ENCODE results near the gene OPRM1.

The OPRM1 gene

DNA sequence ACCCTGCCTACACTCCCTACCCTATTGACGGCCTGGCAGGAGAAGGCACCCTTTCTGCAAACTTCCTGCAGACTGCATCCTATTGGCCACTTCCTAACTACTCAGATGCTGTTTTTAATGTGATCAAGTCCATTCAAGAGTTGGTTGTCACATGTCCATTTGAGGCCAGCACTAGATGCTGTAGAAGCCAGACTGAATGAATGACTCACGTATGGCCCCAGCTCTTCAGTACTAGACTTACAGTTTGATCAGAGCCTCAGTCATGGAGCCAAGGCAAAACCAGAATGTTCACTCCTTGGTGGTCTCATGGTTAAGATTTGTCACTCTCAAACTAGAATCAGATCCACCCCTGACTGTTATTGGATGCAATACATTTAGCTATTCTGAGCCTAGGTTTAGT lies 101.7 kb downstream of the OPRM1 start:
- Histone ChIP-seq H3K9ac (ENCODE audit: low read length in 2 of 2) (no peak overlapping the region), H3K9me3 (ENCODE audit: control insufficient read depth in 2 of 2, low read length in 2 of 2) (no peaks in the 10 kb centered on the region), H3K27ac (ENCODE audit: low read length) (no peak overlapping the region), H3K36me3 (ENCODE audit: control insufficient read depth in 2 of 2, insufficient read depth in 2 of 2, low read length in 2 of 2) (no peaks in the 10 kb centered on the region), H3K4me1 (ENCODE audit: control insufficient read depth, insufficient read depth, low read length) (no peaks in the 10 kb centered on the region), H3K4me3 (ENCODE audit: low read length in 2 of 2) (no peak overlapping the region), H3K27me3 (ENCODE audit: control insufficient read depth in 1 of 2, insufficient read depth in 2 of 2, low read length in 2 of 2) (no peaks in the 10 kb centered on the region)

DNA sequence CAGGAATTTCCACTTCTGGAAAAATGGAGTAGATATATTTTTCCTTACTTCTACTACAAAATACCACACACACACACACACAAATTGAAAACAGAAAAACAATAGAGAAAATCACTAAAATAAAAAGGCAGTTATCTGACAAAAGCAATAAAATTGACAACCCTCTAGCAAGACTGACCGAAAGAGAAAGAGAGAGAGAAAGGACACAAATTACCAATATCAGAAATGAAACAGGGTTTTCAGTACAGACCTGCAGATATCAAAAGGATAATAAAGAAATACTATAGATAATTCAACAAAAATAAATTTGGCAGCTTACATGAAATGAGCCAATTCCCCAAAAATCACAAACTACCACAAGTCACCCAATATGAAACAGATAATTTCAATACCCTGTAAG lies 104.7 kb downstream of the OPRM1 start:
- Histone ChIP-seq H3K9me3 (ENCODE audit: control insufficient read depth in 2 of 2, low read length in 2 of 2) (no peaks in the 10 kb centered on the region), H3K27ac (ENCODE audit: low read length) (no peak overlapping the region), H3K4me1 (ENCODE audit: control insufficient read depth, insufficient read depth, low read length) (no peaks in the 10 kb centered on the region), H3K27me3 (ENCODE audit: control insufficient read depth in 1 of 2, insufficient read depth in 2 of 2, low read length in 2 of 2) (no peaks in the 10 kb centered on the region), H3K36me3 (ENCODE audit: control insufficient read depth in 2 of 2, insufficient read depth in 2 of 2, low read length in 2 of 2) (no peaks in the 10 kb centered on the region), H3K4me3 (ENCODE audit: low read length in 2 of 2) (no peak overlapping the region), H3K9ac (ENCODE audit: low read length in 2 of 2) (no peak overlapping the region)

DNA sequence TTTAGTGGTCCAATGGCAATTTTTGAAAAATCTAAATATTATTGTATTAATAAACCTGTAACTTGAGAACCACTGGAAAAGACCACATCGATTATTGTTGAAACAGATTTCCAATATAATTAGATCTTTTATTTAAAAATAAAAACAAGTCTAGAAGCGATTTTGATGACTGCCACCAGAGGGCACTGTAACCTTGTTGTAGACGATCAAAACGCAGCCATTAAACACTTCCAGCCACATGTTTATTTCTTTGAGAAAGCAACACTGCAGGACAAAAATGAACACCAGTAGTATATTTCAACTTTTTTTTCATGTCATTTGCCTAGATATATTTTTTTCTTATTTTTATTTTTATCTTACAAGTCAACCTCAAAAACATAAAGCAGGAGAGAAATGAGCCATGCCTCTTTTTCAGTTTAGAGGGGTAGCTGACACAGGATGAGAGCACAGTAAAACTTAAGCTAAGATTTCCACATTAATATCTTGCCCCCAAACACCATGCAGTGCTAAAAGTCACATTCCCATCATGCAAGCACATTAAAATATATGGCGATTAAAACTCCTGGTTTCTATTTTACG lies 115.4 kb downstream of the OPRM1 start:
- Histone ChIP-seq H3K9me3 (ENCODE audit: control insufficient read depth in 2 of 2, low read length in 2 of 2) (no peaks in the 10 kb centered on the region), H3K27ac (ENCODE audit: low read length) (no peak overlapping the region), H3K4me3 (ENCODE audit: low read length in 2 of 2) (no peak overlapping the region), H3K4me1 (ENCODE audit: control insufficient read depth, insufficient read depth, low read length) (peaks cover 5% of the 10 kb centered on the region), H3K36me3 (ENCODE audit: control insufficient read depth in 2 of 2, insufficient read depth in 2 of 2, low read length in 2 of 2) (no peaks in the 10 kb centered on the region), H3K9ac (ENCODE audit: low read length in 2 of 2) (no peak overlapping the region), H3K27me3 (ENCODE audit: control insufficient read depth in 1 of 2, insufficient read depth in 2 of 2, low read length in 2 of 2) (peaks cover 0 to 6% of the 10 kb centered on the region in 2 donors)

- Histone ChIP-seq H3K4me3 (ENCODE audit: low read length in 2 of 2) (no peak overlapping the region), H3K9ac (ENCODE audit: low read length in 2 of 2) (no peak overlapping the region), H3K27me3 (ENCODE audit: control insufficient read depth in 1 of 2, insufficient read depth in 2 of 2, low read length in 2 of 2) (no peaks in the 10 kb centered on the region), H3K27ac (ENCODE audit: low read length) (no peak overlapping the region), H3K9me3 (ENCODE audit: control insufficient read depth in 2 of 2, low read length in 2 of 2) (no peaks in the 10 kb centered on the region), H3K4me1 (ENCODE audit: control insufficient read depth, insufficient read depth, low read length) (peaks cover 5% of the 10 kb centered on the region), H3K36me3 (ENCODE audit: control insufficient read depth in 2 of 2, insufficient read depth in 2 of 2, low read length in 2 of 2) (no peaks in the 10 kb centered on the region)
Observed at GRCh38 chr6:154156135-154156896, 117.3 kb downstream of the OPRM1 start.

DNA sequence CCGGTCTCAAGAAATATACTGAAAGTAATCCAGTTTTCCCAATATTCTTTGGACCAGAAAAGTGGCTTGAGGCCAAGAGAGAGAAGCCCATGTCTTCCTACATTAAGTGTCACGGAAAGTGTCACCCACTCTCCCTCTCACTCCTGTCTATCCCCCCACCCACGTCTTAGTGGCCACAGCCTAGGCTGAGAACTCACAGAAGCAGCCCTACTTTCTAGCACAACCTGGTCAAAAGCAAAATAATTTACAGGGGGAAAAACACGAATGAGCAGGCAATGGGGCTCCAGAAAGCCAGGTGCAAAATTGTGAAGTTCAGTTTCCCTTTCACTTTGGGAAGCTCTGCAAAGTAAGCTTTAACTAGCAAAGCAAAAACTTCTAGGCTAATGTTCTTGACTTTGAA lies 118.0 kb downstream of the OPRM1 start:
- peak overlapping the region; percentile 12 to 47 for H3K4me3 ChIP-seq (ENCODE audit: low read length in 2 of 2)
- peak overlapping the region; percentile 6 to 34 for H3K9ac ChIP-seq (ENCODE audit: low read length in 2 of 2)
- H3K36me3 ChIP-seq (ENCODE audit: control insufficient read depth in 2 of 2, insufficient read depth in 2 of 2, low read length in 2 of 2), result no peaks in the 10 kb centered on the region
- no peaks in the 10 kb centered on the region for H3K9me3 ChIP-seq (ENCODE audit: control insufficient read depth in 2 of 2, low read length in 2 of 2)
- H3K27me3 ChIP-seq (ENCODE audit: control insufficient read depth in 1 of 2, insufficient read depth in 2 of 2, low read length in 2 of 2), result no peaks in the 10 kb centered on the region
- H3K27ac ChIP-seq (ENCODE audit: low read length), result no peak overlapping the region
- peaks cover 5% of the 10 kb centered on the region for H3K4me1 ChIP-seq (ENCODE audit: control insufficient read depth, insufficient read depth, low read length)

DNA sequence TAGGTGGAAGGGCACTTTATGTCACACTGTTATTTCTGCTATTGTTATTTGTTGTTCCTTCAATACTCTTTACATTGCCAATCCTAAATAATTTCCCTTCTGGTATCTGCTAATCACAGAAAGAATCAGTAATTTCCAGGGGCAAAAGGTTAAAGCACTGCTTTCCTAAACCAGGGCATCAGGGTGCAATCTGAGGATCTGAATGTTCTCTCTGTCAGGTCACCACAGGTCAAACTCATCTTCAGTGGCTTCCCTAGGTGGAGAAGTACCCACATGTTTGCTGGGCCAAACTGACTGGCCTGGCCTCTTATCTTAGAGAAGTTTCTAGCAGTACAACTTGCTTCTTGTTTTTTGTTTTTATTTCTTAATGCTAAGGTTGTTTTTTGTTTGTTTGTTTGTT lies 118.7 kb downstream of the OPRM1 start:
- H3K27ac ChIP-seq (ENCODE audit: low read length), result no peak overlapping the region
- H3K27me3 ChIP-seq (ENCODE audit: control insufficient read depth in 1 of 2, insufficient read depth in 2 of 2, low read length in 2 of 2), result no peaks in the 10 kb centered on the region
- no peaks in the 10 kb centered on the region for H3K36me3 ChIP-seq (ENCODE audit: control insufficient read depth in 2 of 2, insufficient read depth in 2 of 2, low read length in 2 of 2)
- H3K4me3 ChIP-seq (ENCODE audit: low read length in 2 of 2), result peak overlapping the region in 1 of 2 donors; percentile 12
- H3K9me3 ChIP-seq (ENCODE audit: control insufficient read depth in 2 of 2, low read length in 2 of 2), result no peaks in the 10 kb centered on the region
- peak overlapping the region in 1 of 2 donors; percentile 34 for H3K9ac ChIP-seq (ENCODE audit: low read length in 2 of 2)
- peaks cover 5% of the 10 kb centered on the region for H3K4me1 ChIP-seq (ENCODE audit: control insufficient read depth, insufficient read depth, low read length)

DNA sequence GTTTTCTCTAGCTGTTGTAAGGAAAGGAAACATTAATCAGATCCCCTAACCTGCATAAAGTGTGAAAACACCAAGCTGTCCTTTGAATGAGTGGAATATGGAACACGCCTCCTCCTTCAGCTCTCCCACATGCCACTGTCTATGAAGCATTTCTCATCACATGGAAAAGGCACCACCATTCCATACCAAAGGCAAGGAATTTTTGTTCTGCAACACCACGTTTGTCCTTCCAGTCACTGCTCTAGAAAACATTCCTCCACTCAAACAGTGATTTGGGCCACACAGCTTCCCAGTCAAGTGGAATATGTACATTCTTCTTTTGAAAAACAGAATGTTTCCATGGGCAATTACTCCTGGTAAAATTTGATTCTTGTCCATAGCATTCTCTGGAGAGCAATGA lies 120.1 kb downstream of the OPRM1 start:
- Histone ChIP-seq H3K27ac (ENCODE audit: low read length) (no peak overlapping the region), H3K4me1 (ENCODE audit: control insufficient read depth, insufficient read depth, low read length) (peaks cover 5% of the 10 kb centered on the region), H3K9ac (ENCODE audit: low read length in 2 of 2) (no peak overlapping the region)

GRCh38 chr6:154161689-154162088 lies 122.6 kb downstream of the OPRM1 start:
- Histone ChIP-seq H3K9me3 (ENCODE audit: control insufficient read depth in 2 of 2, low read length in 2 of 2) (peaks cover 0 to 5% of the 10 kb centered on the region in 2 donors), H3K9ac (ENCODE audit: low read length in 2 of 2) (no peak overlapping the region), H3K36me3 (ENCODE audit: control insufficient read depth in 2 of 2, insufficient read depth in 2 of 2, low read length in 2 of 2) (no peaks in the 10 kb centered on the region), H3K4me1 (ENCODE audit: control insufficient read depth, insufficient read depth, low read length) (peaks cover 5% of the 10 kb centered on the region), H3K27ac (ENCODE audit: low read length) (no peak overlapping the region), H3K27me3 (ENCODE audit: control insufficient read depth in 1 of 2, insufficient read depth in 2 of 2, low read length in 2 of 2) (no peaks in the 10 kb centered on the region), H3K4me3 (ENCODE audit: low read length in 2 of 2) (no peak overlapping the region)

More for the DNA sequence above, 120.1 kb downstream of the OPRM1 start:
- Histone ChIP-seq H3K36me3 (ENCODE audit: control insufficient read depth in 2 of 2, insufficient read depth in 2 of 2, low read length in 2 of 2) (no peaks in the 10 kb centered on the region), H3K9me3 (ENCODE audit: control insufficient read depth in 2 of 2, low read length in 2 of 2) (no peaks in the 10 kb centered on the region), H3K27me3 (ENCODE audit: control insufficient read depth in 1 of 2, insufficient read depth in 2 of 2, low read length in 2 of 2) (no peaks in the 10 kb centered on the region), H3K4me3 (ENCODE audit: low read length in 2 of 2) (no peak overlapping the region)

DNA sequence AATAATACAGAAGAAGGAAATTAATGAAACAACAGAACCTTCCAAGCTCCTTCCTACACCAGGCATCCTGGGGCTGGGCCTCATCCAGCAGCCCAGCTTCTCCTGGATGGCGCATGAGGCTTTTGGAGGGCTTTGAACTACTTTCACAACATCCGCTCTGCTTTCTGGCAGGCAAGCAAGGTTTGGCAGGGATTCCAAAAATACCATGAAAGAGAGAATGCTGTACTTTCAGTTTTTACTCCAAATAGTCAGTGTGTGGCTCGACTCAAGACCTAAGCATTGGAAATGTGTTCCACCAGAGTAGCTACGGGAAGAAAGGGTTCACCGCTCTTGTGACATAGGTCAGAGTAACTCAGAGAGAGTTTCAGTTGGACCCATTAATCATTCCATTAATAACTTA lies 125.4 kb downstream of the OPRM1 start:
- Histone ChIP-seq H3K4me1 (ENCODE audit: control insufficient read depth, insufficient read depth, low read length) (no peaks in the 10 kb centered on the region), H3K4me3 (ENCODE audit: low read length in 2 of 2) (peak overlapping the region; percentile 3 to 42), H3K9me3 (ENCODE audit: control insufficient read depth in 2 of 2, low read length in 2 of 2) (peaks cover 0 to 5% of the 10 kb centered on the region in 2 donors), H3K9ac (ENCODE audit: low read length in 2 of 2) (no peak overlapping the region), H3K27ac (ENCODE audit: low read length) (no peak overlapping the region), H3K27me3 (ENCODE audit: control insufficient read depth in 1 of 2, insufficient read depth in 2 of 2, low read length in 2 of 2) (no peaks in the 10 kb centered on the region), H3K36me3 (ENCODE audit: control insufficient read depth in 2 of 2, insufficient read depth in 2 of 2, low read length in 2 of 2) (no peaks in the 10 kb centered on the region)

DNA sequence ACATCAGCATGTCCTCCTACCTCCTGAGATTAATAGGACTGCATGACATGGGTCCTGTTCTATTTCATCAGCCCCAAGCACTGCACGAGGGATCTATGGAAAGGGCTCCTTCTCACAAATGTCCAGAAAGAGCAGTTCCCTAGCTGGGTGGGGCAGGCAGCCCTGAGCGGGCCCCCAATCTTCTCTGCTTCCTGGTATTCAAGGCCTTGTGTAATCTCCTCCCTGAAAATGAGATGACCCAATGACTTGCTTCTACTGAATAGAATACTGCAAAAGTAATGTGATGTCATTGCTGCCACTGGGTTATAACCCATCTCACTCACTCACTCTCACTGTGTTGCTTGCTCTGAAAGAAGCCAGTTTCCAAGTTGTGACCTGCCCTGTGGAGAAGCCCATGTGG lies 126.4 kb downstream of the OPRM1 start:
- Histone ChIP-seq H3K4me3 (ENCODE audit: low read length in 2 of 2) (no peak overlapping the region), H3K36me3 (ENCODE audit: control insufficient read depth in 2 of 2, insufficient read depth in 2 of 2, low read length in 2 of 2) (no peaks in the 10 kb centered on the region), H3K27me3 (ENCODE audit: control insufficient read depth in 1 of 2, insufficient read depth in 2 of 2, low read length in 2 of 2) (no peaks in the 10 kb centered on the region), H3K27ac (ENCODE audit: low read length) (no peak overlapping the region), H3K9ac (ENCODE audit: low read length in 2 of 2) (no peak overlapping the region), H3K9me3 (ENCODE audit: control insufficient read depth in 2 of 2, low read length in 2 of 2) (peaks cover 0 to 5% of the 10 kb centered on the region in 2 donors), H3K4me1 (ENCODE audit: control insufficient read depth, insufficient read depth, low read length) (no peaks in the 10 kb centered on the region)

DNA sequence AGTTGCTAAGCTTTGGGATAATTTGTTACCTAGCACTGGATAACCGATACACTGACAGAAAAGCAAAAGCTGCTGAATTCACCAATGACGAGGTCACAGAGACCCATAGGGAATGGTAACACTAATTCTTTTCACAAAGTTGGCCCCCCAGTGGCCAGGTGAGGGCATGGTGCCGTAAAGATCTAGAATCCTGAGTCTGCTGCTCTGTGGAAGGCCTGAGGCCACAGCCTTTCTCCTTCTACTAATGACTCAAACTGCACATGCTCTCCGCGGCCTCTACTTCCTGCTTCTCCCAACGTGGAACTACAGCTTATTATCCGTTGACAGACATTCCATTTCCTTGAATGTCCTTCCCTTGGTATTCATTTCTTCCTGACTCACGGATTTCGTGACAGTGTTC lies 127.1 kb downstream of the OPRM1 start:
- Histone ChIP-seq H3K36me3 (ENCODE audit: control insufficient read depth in 2 of 2, insufficient read depth in 2 of 2, low read length in 2 of 2) (no peaks in the 10 kb centered on the region), H3K9me3 (ENCODE audit: control insufficient read depth in 2 of 2, low read length in 2 of 2) (peaks cover 0 to 5% of the 10 kb centered on the region in 2 donors), H3K27ac (ENCODE audit: low read length) (no peak overlapping the region), H3K9ac (ENCODE audit: low read length in 2 of 2) (no peak overlapping the region), H3K4me3 (ENCODE audit: low read length in 2 of 2) (no peak overlapping the region), H3K27me3 (ENCODE audit: control insufficient read depth in 1 of 2, insufficient read depth in 2 of 2, low read length in 2 of 2) (no peaks in the 10 kb centered on the region), H3K4me1 (ENCODE audit: control insufficient read depth, insufficient read depth, low read length) (no peaks in the 10 kb centered on the region)

Measured in stomach smooth muscle (tissue), 2 donors.